GM12872 (cell line): ENCODE results near the gene CRIP1.
A peak's percentile ranks its signal among the peaks of the same experiment; 100 is the strongest.

Experiments used
- TF ChIP-seq, protein P1 (sequence below): IDR thresholded peaks from 3 replicates; pipeline ENCODE4 v1.5.1; 2011; ENCODE audit warnings: low read depth, mild to moderate bottlenecking, low read length, moderate library complexity; ENCODE audit not compliant: insufficient read depth

CRIP1 gene

DNA sequence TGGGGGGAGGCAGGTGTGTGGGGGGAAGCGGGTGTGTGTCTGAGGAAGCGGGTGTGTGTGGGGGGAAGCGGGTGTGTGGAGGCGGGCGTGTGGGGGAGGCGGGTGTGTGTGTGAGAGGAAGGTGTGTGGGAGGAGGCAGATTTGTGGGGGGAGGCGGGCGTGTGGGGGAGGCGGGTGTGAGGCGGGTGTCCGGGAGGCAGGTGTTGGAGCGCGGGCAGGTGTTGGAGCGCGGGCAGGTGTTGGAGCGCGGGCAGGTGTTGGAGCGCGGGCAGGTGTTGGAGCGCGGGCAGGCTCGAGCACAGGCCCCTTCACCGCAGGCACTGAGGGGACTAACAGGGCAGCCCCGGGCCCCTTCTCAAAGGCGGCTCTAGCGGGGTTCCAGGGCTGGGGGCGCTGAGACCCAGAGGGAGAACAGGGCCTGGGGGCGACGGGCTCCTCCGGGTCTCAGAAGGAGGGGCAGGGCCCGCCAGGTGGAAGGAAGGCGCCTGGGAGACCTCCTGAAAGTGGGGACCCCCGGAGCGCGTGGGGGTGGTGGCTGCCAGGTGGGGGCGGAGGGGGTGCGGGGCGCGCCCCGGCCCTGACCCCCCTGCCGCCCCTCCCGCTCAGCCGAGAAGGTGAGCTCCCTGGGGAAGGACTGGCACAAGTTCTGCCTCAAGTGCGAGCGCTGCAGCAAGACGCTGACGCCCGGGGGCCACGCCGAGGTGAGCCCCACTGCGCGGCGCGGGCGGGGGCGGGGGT, 8.9 kb upstream of the CRIP1 start:
- TF ChIP-seq, protein P1, sequence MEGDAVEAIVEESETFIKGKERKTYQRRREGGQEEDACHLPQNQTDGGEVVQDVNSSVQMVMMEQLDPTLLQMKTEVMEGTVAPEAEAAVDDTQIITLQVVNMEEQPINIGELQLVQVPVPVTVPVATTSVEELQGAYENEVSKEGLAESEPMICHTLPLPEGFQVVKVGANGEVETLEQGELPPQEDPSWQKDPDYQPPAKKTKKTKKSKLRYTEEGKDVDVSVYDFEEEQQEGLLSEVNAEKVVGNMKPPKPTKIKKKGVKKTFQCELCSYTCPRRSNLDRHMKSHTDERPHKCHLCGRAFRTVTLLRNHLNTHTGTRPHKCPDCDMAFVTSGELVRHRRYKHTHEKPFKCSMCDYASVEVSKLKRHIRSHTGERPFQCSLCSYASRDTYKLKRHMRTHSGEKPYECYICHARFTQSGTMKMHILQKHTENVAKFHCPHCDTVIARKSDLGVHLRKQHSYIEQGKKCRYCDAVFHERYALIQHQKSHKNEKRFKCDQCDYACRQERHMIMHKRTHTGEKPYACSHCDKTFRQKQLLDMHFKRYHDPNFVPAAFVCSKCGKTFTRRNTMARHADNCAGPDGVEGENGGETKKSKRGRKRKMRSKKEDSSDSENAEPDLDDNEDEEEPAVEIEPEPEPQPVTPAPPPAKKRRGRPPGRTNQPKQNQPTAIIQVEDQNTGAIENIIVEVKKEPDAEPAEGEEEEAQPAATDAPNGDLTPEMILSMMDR, result no peak

DNA sequence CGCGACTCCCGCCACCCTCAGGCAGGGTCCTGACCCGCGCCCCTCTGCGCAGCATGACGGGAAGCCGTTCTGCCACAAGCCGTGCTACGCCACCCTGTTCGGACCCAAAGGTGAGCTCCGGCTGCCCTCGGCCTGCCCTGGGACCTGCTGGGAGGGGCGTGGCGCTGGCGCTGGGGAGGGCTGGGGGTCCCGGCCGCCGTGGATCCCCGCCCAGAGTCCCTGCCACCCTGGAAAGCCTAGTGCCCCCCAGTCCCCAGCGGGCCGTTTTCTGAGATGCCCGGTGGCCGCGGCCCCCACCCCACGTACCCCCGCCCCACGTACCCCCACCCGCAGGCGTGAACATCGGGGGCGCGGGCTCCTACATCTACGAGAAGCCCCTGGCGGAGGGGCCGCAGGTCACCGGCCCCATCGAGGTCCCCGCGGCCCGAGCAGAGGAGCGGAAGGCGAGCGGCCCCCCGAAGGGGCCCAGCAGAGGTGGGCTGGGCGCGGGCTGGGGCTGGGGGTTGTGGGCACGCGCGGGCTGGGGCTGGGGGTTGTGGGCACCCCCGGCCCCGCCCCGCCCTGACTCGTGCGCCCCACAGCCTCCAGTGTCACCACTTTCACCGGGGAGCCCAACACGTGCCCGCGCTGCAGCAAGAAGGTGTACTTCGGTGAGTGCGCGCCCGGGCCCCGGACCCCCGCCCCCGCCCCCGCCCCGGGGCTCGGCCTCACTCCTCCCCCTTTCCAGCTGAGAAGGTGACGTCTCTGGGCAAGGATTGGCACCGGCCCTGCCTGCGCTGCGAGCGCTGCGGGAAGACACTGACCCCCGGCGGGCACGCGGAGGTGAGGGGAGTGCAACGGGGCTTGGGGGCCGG, 8.1 kb upstream of the CRIP1 start:
- TF ChIP-seq, protein P1, result no peak

DNA sequence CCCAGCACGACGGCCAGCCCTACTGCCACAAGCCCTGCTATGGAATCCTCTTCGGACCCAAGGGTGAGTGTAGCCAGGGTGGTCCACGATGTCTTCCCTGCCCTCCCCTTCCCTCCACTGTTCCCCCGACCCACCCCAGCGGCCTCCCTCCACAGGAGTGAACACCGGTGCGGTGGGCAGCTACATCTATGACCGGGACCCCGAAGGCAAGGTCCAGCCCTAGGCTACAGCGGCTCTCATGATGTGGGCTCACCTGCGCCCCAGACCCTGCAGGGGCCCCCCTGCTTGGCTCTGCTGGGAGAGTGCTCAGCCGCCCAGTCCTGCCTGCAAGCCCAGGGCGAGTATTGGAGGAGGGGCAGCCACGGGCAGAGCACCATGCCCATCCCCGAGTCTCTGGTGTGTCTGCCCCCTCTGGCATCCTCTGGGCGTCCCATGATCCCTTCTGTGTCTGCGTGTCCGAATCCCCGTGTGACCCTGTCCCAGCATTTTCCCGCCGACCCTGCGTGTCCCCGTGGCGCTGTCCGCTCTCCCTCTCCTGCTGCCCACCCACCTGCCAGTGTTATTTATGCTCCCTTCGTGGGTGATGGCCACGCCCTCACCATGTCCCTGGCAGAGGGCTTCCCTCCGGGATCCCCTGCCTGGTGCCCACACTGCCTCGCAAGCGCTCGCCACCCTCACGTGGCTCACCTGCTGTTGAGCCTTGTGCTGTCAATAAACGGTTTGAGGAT, 7.1 kb upstream of the CRIP1 start:
- TF ChIP-seq, protein P1, result no peak

DNA sequence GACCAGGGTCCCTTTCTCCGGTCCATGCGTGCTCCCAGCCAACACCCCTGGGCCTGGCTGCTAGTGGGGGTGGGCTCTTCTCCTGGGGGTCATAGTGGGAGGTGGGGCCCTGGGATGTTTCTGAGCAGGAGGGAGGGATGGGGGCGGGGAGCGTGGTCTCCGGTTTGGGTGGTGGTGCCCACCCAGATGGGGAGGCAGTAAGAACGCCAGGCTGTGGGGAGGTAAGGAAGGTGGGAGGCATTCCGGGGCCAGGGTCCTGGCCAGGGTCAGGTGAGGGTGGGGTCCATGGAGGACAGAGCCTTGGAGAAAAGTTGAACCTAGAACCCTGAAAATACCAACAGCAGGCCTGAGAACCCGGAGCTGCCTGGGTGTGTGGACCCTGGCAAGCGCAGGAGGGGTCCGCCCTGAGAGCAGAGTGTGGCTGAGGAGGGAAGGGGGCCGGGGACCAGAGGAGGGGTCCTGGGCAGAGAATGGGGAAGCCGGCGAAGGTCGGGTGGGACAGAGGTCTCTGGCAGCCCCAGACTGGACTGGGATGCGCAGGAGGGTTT, 6.4 kb upstream of the CRIP1 start:
- TF ChIP-seq, protein P1, result no peak

DNA sequence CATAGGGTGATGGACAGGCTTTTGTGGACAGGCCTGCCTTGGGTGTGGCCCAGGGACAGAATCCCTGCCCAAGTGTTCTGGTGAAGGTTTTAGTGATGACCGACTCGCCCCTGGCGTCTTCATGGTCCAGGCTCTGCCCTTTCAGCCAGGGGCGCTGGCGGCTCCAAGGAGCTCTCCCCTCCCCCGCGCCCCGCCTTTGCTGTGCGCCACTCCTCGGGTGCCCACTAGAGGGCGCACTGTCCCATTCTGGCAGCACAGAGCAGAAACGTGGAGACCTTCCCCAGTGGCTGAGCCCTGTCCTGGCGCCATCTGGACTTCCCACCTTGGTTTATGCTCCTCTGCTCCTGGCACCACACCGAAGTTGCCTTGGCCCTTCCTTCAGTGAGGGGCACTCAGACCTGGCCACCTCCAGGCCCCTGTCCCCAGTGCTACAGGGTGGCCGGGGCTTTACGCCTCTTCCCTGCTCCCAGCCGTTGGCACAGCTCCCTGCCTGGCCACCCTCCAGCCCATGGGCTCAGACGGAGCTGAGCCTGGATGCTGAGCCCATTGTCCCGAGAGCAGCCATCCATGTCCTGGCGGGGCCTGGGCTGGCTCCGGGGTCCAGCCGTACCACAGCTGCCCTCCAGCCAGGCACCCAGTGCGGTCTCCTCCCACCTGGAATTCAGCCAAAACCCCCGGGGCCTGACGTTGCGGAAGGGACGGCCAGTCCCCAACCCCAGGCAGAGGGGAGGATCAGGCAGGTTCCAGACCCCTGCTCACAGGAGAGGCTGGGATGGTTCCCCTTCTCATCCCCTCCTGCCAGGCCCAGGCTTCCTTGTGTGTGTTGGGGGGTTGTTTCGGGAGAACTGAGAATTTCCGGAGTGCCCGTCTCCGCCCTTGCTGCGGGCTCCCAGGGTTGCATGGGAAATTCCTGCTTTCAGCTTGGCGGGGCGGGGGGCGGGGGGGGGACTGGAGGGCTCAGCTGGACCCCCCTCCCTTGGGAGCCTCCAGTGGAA, 5.6 kb upstream of the CRIP1 start:
- TF ChIP-seq, protein P1, result peak; percentile 98

DNA sequence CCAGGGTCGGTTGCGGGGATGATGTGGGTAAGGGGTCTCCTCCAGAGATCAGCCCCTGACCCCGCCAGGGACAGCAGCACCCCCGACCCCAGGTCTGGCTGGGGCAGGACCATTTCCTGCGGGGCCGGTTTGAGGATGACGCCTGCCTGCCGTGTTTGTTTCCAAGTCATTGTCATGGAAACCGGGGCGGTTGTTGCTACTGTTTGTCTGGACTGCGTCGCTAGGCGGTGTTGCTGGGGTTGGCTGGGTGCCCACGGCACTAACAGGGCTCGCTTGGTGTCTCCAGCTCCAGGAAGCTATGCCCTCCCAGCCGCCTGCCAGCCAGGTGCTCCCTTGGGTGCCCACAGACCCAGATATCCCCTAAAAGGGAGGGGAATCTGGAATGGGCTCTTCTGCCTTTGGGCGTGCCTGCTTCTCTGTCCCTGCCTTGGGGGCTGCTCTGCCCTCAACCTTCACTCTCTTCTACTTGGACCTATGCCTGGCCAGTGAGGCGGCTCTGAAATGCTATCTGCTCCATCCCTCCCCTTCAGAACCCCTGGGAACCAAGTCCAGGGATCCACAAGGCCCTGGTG, 4.7 kb upstream of the CRIP1 start:
- TF ChIP-seq, protein P1, result no peak
